Panc1 (cell line): Measurements from ENCODE around the gene UNC93A. TPM values are rescaled to one million over a fixed set of nuclear protein-coding genes. Genes with fewer than 3 reads are reported as not detected.

ENCODE experiments used
- ATAC-seq: fragments of 200-7000 bp; cut with Tn5 transposase; 2 replicates; pipeline ENCODE4 v1.9.1; 2020; ENCODE audit warnings: mild to moderate bottlenecking, moderate library complexity
- BruUV-seq: library from RNA; stranded (reverse); fragments of 400-500 nt; replicated peaks from 2 replicates; lab custom pipeline; 2021; lab: Mats Ljungman, UMichigan
- CTCF ChIA-PET: fragments of 300-600 bp; sonication (Branson Sonifier 250); formaldehyde crosslinking; loops from one replicate; lab custom pipeline; 2022; ENCODE audit warnings: antibody characterized with exemption; lab: Charles Lee
- POLR2A ChIA-PET: fragments of 300-600 bp; sonication (Branson Sonifier 250); formaldehyde crosslinking; loops from one replicate; lab custom pipeline; 2022; ENCODE audit warnings: antibody characterized with exemption; lab: Charles Lee
- DNase-seq: peaks from one replicate; pipeline ENCODE4 v3.0.0-alpha.2; 2010; ENCODE audit warnings: low read depth, low spot score
- H3K27ac ChIP-seq: 2 replicates; pipeline ENCODE4 v1.5.1; 2011; ENCODE audit warnings: mild to moderate bottlenecking, low read length, inconsistent platforms
- H3K27me3 ChIP-seq: fragments of 200-500 bp; sonication (Bioruptor generic); 2 replicates; pipeline ENCODE4 v1.6.0; 2014; ENCODE audit warnings: low read length, inconsistent platforms; ENCODE audit not compliant: control insufficient read depth, insufficient read depth
- H3K36me3 ChIP-seq: fragments of 200-500 bp; sonication (Bioruptor generic); 2 replicates; pipeline ENCODE4 v1.5.1; 2014; ENCODE audit warnings: inconsistent platforms, mild to moderate bottlenecking, low read length, moderate library complexity; ENCODE audit not compliant: control insufficient read depth, insufficient read depth
- H3K4me1 ChIP-seq: 2 replicates; pipeline ENCODE4 v1.5.1; 2011; ENCODE audit warnings: inconsistent platforms, mild to moderate bottlenecking, low read length, moderate library complexity; ENCODE audit not compliant: control insufficient read depth, insufficient read depth
- H3K4me3 ChIP-seq, 2 experiments: 2 replicates each; pipeline ENCODE4 v1.5.1; 2011 to 2012; ENCODE audit warnings: low read depth in 2 of 2, low read length in 2 of 2, mild to moderate bottlenecking in 2 of 2, inconsistent platforms in 1 of 2, moderate library complexity in 1 of 2
- H3K9me3 ChIP-seq: fragments of 200-500 bp; sonication (Bioruptor generic); 2 replicates; pipeline ENCODE4 v1.5.1; 2014; ENCODE audit warnings: low read depth, mild to moderate bottlenecking, inconsistent platforms, low read length, moderate library complexity; ENCODE audit not compliant: control insufficient read depth, insufficient read depth
- POLR2AphosphoS5 ChIP-seq: IDR thresholded peaks from 2 replicates; pipeline ENCODE4 v1.6.1; 2012; ENCODE audit warnings: mild to moderate bottlenecking, low read depth, low read length, moderate library complexity
- SIN3A ChIP-seq: IDR thresholded peaks from 2 replicates; pipeline ENCODE4 v1.6.1; 2012; ENCODE audit warnings: low read depth, mild to moderate bottlenecking, low read length, moderate library complexity, borderline replicate concordance; ENCODE audit not compliant: insufficient read depth
- TCF7L2 ChIP-seq: IDR thresholded peaks from 2 replicates; pipeline ENCODE4 v1.6.1; 2011; ENCODE audit warnings: mild to moderate bottlenecking, low read depth, low read length, inconsistent platforms
- in situ Hi-C: cut with HindIII; loops from 2 replicates; pipeline ENCODE4 v1.10.0; 2016; ENCODE audit warnings: low sequenced_read_pairs, low pct_unique_long_range_greater_than_20kb
- intact Hi-C: fragments of 100-400 bp; cut with micrococcal nuclease; formaldehyde crosslinking; loops from one replicate; pipeline ENCODE4 v1.10.0; 2022; ENCODE audit not compliant: unreplicated experiment
- total RNA-seq: library from RNA; stranded (reverse); gene quantifications from one replicate; pipeline ENCODE4 v1.2.1, GENCODE V29; 2021; ENCODE audit not compliant: unreplicated experiment
- TF ChIP-seq, protein P1 (sequence below), 2 experiments: IDR thresholded peaks; 2 replicates each; pipeline ENCODE4 v1.6.1; 2011 to 2012; ENCODE audit warnings: low read depth in 2 of 2, control low read depth in 1 of 2, low read length in 1 of 2, mild to moderate bottlenecking in 1 of 2, moderate library complexity in 1 of 2; ENCODE audit not compliant: insufficient read depth in 1 of 2
- TF ChIP-seq, protein P2 (sequence below): fragments of 450-650 bp; IDR thresholded peaks from 2 replicates; pipeline ENCODE4 v1.5.1; 2017; ENCODE audit warnings: mild to moderate bottlenecking

Gene UNC93A
- total RNA-seq, 1 experiment from 2014 or later: not detected

DNA sequence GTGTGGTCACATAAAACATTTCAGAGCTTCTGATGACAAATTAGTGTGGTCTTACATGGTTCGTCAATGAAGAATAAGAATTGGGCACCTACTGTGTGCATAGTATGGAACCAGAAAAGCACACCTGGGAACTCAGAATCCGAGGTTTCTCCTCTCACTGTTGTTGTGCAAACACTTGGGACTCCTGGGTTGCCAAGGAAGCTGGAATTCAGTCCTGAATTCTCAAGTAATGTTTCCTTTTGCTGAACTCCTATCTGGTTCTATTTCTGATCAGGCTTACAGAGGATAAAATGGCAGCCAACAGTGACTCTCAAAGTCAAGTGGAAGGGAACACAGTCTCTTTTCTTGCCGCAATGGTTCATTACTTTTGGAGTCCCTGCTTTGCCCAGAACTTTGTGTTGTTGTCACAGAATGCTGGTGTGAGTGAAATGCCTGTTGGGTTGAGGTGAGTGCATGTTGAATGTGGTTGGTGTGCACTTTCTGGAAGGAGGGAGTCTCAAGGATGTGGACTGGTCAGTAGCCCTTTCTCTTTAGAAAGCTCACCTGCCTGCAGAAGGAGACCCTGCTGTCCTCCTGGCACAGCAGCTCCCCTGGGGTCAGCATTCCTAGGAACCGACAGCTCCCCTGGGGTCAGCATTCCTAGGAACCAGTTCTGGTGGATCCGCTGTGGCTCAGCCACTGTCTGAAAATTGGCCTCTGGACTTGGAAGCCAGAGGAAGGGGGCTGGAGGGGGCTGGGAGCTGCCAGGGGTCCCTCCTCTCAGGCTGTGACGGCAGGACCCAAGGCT lies 1.4 kb downstream of the UNC93A start:
- ATAC-seq: no peak
- ChIA-PET CTCF (no interaction called here), POLR2A (no interaction called here)
- BruUV-seq: no TSS peak
- H3K27ac ChIP-seq: no peak overlapping the region
- in situ Hi-C loops (no loop called here), intact Hi-C loops (no loop called here)
- no peaks in the 10 kb centered on the region for H3K9me3 ChIP-seq
- H3K4me1 ChIP-seq: no peaks in the 10 kb centered on the region
- TF ChIP-seq TCF7L2 (no peak), SIN3A (no peak)
- DNase-seq: no peak
- no peak overlapping the region for H3K4me3 ChIP-seq
- no peaks in the 10 kb centered on the region for H3K36me3 ChIP-seq
- H3K27me3 ChIP-seq: peaks cover 9% of the 10 kb centered on the region

DNA sequence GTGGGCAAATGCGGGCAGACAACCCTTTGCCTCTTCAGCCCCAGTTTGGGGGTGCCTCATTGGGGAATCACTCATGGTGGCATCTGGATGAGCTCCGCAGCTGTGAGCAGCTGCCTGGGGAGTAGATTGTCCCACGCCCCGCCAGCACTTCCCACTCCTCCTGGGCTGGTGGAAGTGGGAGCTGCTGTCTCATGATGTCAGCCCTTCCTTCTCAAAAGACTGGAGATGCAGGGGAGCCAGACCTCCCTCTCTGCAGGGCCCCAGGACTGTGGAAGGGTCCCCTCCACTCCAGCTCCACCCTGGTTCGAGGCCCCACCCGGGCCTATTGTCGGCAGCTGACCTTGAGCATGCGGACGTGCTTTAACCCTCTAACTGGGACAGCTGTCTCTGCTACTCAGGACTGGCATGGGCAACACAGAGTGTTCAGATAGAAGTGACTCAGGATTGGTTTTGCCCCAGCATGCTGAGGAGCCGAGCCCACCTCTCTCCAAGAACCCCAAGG lies 2.0 kb downstream of the UNC93A start:
- ATAC-seq: no peak
- ChIA-PET CTCF (no interaction called here), POLR2A (no interaction called here)
- TF ChIP-seq TCF7L2 (no peak), SIN3A (no peak), POLR2AphosphoS5 (no peak)
- TF ChIP-seq, protein P1, sequence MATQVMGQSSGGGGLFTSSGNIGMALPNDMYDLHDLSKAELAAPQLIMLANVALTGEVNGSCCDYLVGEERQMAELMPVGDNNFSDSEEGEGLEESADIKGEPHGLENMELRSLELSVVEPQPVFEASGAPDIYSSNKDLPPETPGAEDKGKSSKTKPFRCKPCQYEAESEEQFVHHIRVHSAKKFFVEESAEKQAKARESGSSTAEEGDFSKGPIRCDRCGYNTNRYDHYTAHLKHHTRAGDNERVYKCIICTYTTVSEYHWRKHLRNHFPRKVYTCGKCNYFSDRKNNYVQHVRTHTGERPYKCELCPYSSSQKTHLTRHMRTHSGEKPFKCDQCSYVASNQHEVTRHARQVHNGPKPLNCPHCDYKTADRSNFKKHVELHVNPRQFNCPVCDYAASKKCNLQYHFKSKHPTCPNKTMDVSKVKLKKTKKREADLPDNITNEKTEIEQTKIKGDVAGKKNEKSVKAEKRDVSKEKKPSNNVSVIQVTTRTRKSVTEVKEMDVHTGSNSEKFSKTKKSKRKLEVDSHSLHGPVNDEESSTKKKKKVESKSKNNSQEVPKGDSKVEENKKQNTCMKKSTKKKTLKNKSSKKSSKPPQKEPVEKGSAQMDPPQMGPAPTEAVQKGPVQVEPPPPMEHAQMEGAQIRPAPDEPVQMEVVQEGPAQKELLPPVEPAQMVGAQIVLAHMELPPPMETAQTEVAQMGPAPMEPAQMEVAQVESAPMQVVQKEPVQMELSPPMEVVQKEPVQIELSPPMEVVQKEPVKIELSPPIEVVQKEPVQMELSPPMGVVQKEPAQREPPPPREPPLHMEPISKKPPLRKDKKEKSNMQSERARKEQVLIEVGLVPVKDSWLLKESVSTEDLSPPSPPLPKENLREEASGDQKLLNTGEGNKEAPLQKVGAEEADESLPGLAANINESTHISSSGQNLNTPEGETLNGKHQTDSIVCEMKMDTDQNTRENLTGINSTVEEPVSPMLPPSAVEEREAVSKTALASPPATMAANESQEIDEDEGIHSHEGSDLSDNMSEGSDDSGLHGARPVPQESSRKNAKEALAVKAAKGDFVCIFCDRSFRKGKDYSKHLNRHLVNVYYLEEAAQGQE (IDR thresholded peaks at IDR 0.05; ENCODE audit: insufficient read depth in 1 of 2, low read depth in 2 of 2, low read length in 1 of 2): no peak
- TF ChIP-seq, protein P2, sequence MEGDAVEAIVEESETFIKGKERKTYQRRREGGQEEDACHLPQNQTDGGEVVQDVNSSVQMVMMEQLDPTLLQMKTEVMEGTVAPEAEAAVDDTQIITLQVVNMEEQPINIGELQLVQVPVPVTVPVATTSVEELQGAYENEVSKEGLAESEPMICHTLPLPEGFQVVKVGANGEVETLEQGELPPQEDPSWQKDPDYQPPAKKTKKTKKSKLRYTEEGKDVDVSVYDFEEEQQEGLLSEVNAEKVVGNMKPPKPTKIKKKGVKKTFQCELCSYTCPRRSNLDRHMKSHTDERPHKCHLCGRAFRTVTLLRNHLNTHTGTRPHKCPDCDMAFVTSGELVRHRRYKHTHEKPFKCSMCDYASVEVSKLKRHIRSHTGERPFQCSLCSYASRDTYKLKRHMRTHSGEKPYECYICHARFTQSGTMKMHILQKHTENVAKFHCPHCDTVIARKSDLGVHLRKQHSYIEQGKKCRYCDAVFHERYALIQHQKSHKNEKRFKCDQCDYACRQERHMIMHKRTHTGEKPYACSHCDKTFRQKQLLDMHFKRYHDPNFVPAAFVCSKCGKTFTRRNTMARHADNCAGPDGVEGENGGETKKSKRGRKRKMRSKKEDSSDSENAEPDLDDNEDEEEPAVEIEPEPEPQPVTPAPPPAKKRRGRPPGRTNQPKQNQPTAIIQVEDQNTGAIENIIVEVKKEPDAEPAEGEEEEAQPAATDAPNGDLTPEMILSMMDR: no peak
- intact Hi-C loops: no loop called here
- no TSS peak for BruUV-seq
- no peak for DNase-seq
- no peaks in the 10 kb centered on the region for H3K9me3 ChIP-seq
- H3K4me3 ChIP-seq: no peak overlapping the region
- H3K36me3 ChIP-seq: no peaks in the 10 kb centered on the region
- in situ Hi-C loops: no loop called here
- no peak overlapping the region for H3K27ac ChIP-seq
- H3K4me1 ChIP-seq: no peaks in the 10 kb centered on the region
- peaks cover 9% of the 10 kb centered on the region for H3K27me3 ChIP-seq
